ENCODE measurements around the gene KCNQ1OT1.

The KCNQ1OT1 gene

DNA sequence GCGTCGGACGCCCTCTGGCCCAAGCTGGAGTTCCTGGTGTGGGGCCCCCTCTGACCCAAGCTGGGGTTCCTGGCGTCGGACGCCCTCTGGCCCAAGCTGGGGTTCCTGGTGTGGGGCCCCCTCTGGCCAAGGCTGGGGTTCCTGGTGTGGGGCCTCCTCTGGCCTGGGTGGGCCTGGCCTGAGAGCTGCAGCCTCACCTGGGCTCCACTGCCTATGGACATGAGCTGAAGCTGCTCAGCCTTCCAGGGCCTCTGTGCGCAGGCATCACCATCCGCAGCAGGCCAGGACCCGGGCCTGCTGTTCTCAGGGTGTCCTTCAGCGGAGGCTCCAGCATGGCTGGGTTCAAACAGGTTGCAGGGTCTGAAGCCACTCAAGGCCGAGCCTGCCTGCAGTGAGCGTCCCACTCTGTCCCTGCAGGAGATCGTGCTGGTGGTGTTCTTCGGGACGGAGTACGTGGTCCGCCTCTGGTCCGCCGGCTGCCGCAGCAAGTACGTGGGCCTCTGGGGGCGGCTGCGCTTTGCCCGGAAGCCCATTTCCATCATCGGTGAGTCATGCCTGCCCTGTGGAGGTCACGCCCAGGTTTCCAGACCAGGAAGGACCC lies 129.5 kb downstream of the KCNQ1OT1 start:
- no peak for DNase-seq (ENCODE audit: low read depth)

DNA sequence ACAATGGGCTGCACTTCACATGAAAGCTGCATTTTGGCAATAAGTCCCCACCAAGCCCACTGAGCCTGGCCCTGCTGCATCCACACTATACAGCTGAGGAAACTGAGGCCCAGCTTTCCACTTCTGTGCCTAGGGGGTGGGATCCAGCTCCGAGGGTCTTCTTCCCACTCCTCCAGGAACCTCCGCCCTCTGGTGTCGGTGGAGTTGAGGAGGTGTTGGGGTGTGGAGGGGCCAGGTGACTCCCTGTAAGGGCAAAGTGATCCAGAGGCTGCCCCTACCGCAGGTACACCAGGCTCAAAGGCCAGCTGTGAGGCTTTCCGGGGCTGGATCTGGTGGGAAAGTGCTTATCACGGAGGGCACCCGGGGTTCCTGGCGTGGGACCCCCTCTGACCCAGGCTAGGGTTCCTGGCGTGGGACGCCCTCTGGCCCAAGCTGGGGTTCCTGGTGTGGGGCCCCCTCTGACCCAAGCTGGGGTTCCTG lies 130.0 kb downstream of the KCNQ1OT1 start:
- no peak for DNase-seq (ENCODE audit: low read depth)

DNA sequence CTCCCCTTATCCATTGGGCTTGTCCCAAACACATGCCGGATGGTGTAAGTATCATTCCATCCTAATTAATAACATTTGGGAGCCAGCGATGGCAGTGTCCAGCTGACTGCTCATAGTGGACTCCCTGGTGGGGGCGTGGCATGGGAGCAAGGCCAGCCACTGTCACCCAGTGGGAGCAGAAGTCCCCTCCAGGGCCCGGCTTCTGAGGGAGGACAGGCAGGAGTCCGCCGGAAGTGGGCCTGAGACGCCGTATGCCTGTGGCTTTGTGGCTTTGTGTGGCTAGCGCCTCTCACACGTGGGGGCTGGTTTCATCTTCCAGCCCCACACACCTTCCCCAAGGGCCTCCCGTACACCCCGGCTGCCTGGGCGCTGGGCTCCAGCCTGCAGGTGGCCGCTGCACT lies 130.5 kb downstream of the KCNQ1OT1 start:
- no peak for DNase-seq (ENCODE audit: low read depth)

DNA sequence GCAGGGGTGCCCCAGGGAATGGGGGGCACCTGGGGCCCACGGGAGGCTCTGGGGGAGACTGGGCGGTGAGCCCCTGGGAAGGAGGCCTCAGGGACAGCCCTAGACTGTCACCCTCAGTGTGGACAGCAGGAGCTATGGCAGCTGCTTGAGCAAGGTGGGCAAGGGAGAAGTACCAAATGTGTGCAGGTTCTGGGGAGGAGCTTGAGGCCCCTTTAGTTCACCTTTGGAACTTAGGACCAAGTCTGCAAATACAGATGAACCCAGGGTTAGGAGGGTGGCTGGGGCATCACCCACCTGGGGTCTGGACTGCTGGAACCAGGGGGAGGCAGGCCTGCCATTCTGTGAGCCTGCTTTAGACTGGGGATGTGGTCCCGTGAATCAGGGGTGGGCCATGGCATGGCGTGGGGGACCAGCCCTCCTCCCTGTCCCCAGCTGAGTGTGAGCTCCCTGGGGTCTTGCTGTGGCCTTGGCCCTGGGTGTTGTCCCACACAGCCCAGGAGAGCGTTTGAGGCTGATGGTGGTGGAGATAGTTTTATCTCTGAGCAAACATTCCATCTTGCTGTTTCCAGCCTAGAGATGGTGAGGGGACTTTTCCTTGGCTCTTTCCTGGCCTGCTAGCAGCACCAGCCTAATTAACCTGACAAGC lies 132.6 kb downstream of the KCNQ1OT1 start:
- DNase-seq (ENCODE audit: low read depth), result no peak

DNA sequence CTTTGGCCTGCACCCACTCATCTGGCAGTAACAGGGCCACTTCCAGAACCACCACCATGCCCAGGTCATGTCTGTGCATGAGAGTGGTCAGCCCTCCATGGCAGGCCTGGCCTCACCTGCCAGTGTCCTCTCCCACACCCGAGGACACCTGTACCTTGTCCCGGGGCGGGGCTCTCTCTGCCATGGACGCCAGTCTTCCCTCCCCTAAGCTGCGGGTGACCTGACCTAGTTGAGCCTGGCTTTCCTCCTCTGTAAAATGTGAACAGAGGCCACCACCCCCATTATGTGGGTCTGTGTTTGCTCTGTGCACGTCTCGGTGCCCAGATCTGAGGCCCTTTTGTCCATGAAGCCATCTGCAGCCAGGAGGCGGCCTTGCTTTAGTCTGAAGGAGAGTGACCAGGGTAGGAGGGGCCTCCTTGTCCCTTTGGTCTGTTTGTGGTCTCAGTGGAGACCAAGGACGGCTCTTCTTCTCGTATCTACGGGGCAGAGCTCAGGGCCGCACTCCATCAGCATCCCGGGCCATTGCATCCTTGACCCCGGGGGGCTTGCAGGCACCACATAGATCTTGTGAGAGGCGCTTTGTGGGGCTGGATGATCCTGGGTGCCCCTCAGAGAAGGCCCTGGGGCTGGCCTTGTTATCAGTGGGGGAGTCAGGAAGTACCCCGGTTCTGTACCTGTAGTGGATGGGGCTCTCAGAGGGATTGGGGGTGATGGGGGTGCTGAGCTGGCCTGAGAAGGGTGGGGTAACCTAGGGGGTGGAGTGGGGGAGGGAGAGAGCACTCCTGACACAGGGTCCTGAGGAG lies 133.4 kb downstream of the KCNQ1OT1 start:
- no peak for DNase-seq (ENCODE audit: low read depth)

DNA sequence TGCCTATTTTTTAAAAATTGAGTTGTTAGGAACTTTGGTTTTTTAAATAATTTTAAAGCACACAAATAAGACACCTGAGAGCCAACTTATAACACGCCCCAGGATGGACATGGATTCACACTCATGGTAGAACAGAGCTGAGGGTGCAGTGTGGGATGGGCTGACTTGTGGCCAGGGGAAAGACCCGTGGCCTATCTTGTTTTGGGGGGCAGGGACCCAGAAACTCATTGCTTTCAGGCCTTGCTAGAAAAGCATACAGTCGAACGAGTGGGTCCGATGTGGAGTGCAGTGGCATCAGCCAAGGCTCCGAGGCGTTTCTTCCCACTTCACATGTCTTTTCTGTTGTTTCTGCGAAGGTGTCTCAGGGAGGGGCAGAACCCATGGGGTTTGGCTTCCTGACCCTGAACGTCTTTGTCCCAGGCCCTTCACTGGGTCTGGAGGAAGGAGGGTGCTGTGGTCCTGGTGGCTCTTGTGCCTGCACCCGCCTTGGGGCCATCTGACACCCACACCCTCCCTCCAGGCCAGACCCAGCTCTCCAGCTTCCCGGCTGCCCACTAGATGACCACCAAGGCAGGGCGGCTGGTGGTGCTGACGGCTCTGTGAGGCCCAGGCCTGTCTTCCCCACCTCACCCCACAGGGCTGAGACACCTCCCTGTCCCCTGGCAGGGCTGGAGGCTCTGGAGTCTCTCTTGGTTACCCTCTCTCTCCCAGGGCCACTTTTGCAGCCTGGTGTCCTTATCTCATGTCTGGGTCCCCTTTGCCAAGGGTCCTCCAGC lies 134.2 kb downstream of the KCNQ1OT1 start:
- no peak for DNase-seq (ENCODE audit: low read depth)

DNA sequence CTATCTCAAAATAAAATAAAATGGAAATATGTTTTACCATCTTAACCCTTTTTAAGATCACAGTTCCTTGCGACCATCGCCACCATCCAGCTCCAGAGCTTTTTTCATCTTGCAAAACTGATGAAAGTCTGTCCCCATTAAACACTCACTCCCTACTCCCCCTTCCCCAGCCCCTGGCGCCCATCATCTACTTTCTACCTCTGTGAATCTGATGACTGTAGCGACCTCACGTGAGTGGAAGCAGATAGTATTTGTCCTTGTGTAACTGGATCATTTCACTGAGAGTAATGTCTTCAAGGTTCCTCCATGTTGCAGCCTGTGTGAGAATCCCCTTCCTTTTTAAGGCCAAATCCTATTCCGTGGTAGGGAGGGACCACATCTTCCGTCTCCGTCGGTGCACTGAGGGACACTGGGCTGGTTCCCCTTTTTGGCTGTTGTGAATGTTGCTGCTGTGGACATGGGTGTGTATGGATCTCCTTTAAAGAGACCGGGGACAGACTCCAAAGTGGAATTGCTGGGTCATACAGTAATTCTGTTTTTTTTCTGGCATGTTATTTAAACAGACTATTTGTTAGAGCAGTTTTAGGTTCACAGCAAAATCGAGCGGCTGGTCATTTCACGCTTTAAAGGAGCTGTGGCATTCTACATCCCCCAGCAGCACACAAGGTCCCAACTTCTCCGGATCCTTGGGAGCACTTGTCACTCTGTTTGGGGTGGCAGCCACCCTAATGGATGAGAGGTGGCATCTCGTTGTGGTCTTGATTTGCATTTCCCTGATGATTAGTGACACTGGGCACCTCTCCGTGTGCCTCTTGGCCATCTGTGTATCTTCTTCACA lies 135.0 kb downstream of the KCNQ1OT1 start:
- no peak for DNase-seq (ENCODE audit: low read depth)

DNA sequence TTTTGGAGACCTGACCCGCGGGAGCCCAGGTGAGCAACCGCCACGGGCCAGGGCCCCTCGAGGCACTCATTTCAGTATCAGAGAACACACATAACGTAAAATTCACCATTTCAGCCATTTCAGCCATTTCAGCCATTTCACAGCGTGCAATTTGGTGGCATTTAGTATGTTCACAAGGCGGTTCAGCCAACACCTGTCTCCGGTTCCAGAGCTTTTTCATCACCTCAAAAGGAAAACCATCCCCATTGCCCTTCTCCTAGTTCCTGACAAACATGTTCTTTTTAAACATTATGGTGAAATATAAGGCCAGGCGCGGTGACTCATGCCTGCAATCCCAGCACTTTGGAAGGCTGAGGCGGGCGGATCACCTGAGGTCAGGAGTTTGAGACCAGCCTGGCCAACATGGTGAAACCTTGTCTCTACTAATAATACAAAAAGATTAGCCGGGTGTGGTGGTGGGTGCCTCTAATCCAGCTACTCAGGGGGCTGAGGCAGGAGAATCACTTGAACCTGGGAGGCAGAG lies 135.7 kb downstream of the KCNQ1OT1 start:
- no peak for DNase-seq (ENCODE audit: low read depth)

DNA sequence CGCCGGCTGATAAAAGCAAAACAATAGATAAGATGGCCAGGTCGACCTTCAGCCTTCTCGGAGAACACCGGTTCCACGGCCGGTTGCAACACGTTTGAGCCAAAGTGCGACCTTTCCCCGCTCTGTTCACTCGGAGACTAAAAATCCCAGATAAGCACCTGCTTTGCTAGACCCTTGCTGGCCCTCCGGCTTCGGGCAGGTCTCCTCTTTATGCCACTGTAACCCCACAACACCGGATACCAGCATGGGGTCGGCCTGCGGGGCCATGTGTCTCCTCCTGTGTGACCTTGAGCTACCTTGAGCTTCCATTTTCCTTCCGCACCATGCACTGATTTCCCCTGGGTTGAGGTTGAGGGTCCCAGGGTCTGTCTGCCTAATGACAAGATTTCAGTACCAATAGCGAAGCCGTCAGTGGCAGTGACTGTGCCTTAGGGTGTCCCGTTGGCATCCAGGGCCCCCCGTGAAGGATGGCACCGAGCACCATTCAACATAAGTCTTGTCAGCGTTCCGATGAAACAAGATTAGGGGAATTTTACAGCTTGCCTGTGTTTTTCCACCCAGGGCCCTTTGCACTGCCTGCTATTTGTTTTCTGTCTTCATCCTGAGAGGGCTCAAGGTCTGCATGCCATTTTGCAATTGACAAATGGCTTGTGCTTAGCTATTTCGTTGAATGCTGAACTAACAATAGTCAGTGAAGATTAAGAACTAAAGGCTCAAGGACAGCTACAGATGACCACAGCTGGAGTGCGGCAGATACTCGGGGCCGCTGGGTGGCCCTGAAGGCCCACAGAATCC lies 136.4 kb downstream of the KCNQ1OT1 start:
- DNase-seq (ENCODE audit: low read depth), result no peak

DNA sequence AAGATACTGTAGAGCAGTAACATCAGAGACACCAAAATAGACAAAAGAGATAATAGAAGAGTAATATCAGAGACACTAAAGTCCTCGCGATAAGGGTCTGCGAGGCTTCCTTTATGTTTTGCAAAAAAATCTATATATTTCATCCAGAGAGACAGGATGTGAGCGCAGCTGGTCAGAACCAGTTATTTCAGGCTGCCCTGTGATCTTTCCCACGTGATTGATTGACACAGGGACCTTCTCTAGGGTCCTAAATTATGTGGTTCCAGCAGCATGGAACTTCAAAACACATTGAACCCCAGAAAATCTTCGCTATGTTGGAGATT lies 136.9 kb downstream of the KCNQ1OT1 start:
- DNase-seq (ENCODE audit: low read depth), result no peak

DNA sequence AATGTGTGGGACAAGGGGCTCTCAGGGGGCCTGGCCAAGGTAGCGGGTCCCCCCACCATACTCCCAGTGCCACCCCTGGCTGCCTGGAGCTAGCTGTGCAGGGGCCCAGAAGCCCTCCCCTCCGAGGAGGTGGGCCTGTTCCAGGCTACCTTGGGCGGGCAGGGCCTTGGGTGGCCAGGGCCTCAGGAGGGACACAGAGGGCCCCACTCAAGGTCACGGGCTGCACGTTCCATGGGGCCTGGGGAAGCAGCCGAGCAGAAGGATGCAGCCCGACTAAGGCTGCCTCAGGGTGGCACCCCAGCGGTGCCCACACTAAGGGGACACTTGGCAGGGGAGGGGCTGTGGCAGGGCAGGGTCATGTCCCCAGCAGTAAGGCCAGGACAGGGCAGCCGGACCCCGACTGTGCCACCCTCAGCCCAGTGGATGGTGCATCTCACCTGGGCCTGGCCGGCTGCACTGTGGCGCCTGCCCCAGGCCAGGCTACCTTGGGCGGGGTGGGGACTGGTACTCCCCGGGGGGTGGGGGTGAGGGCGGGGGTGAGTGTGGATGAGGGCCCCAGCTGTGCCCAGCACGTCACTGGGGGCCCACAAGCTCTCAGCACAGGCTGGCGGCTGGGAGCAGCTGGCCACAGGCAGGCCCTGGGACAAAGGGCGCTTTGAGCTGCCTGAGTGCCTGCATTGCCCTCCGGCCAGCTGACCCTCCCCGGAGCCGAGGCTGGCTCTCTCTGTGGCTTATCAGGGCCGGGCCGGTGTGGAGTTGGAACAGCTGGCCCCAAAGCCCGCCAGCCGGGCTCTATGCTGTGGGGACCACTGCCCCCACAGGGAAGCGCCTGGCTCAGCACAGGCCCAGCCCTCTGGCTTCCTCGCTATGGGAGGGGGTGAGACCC lies 137.9 kb downstream of the KCNQ1OT1 start:
- DNase-seq (ENCODE audit: low read depth), result no peak

DNA sequence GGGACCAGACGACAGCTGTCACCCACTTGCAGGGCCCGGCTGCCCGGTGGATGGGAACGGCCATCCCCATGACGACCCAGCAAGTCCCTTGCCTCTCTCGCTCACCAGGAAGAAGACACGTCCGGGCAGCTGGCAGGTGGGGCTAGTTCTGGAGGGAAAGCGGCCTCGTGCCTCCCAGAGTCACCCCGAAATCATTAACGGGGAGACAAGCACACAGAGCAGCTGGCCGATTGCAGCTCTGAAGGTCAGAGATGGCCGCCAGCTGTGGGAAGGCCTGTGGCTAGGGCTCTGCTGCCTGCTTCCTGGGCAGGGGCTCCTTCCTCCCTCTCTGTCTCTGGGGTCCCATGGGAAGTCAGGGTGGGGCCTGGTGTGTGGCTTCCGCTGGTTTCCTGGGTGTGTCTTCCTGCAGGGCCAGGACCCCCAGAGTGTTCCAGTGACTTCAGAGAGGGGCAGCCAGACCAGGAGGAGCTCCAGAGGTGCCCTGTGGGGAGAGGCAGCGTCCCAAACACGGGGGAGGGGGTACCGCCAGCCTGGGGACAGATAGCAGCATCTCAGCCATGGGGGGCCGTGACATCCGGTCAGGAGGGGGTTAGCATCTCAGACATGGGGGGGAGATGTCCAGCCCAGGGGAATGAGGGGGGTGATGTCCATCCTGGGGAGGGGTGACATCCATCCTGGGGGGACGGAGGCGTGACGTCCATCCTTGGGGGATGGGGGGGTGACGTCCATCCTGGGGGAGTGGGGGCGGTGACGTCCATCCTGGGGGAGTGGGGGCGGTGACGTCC lies 140.1 kb downstream of the KCNQ1OT1 start:
- no peak for DNase-seq (ENCODE audit: low read depth)

DNA sequence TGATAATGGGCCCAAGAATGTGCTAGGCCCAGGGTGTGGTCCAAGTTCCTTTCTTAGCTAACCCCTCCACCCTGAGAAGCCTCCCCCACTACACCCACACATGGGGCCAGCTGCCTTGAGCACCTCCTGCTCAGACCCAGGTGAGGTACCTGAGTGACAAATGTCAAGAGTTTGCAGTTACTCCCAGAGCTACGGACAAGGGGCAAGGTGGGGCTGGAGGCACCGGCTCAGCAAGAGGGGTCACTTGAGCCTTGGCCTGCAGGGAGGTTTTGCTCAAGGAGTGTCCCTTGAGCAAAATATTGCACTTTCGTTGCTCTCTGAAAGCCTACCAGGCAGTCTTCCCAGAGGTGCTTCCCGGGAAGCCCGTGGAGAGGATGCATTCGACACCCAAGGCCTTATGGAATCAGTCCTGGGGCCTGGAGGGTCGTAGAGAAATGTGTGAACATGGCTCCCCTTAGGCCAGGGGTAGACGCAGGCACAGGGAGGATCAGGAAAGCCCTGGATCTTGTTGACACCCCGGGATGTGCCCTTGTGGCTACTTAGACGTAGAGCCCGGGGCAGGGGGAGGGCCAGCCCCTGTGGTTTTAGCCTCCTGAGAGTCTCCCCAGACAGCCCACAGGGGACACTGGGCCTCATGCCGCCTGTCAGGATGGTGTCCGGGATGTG lies 140.8 kb downstream of the KCNQ1OT1 start:
- DNase-seq (ENCODE audit: low read depth), result no peak

DNA sequence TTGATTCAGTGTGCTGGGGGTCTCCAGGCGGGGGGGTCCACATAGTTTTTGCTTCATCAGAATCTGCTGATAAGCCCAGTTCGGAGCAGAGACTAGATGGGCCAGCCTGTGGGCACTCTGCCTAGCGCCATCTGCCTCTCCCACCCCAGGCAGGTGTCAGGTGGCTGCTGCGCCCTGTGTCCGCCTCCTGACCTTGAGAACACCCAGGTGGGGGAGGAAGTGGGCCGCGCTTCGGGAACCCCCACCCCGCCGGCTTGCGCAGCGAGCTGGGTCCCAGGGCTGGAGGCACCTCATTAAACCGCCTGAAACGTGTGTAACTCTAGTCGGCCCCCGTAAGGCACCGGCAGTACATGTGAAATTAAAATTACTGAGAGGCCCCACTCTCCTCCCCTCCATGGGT lies 141.4 kb downstream of the KCNQ1OT1 start:
- DNase-seq (ENCODE audit: low read depth), result no peak
